Caki2 (cell line): ENCODE results near the gene GNA12. TPM values are rescaled to one million over a fixed set of nuclear protein-coding genes. Genes with fewer than 3 reads are reported as not detected.

Experiments used
- DNase-seq: peaks from one replicate; pipeline ENCODE4 v3.0.0-alpha.2; 2015; ENCODE audit warnings: low read depth
- in situ Hi-C: cut with HindIII; loops from 2 replicates; pipeline ENCODE4 v1.10.0; 2016; ENCODE audit warnings: low sequenced_read_pairs, low pct_unique_long_range_greater_than_20kb, mixed read lengths
- total RNA-seq: library from RNA; depleted of rRNA; stranded (reverse); fragments of >200 nt; shearing (Covaris generic); gene quantifications from 2 replicates; pipeline ENCODE4 v1.2.3, GENCODE V29; 2014; ENCODE audit warnings: low replicate concordance

GNA12 gene
- total RNA-seq, 1 experiment from 2014 or later: 62.7 TPM

DNA sequence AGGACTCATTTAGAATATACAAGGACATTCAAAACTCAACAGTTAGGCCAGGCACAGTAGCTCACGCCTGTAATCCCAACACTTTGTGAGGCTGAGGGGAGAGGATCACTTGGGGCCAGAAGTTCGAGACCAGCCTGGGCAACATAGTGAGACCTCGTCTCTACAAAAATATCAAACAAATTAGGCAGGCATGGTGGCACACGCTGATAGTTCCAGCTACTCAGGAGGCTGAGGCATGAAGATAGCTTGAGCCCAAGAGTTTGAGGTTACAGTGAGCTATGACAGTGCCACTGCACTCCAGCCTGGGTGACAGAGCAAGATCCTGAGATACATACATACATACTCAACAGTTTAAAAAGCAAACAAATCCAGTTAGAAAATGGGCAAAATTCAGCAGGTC lies 44.9 kb downstream of the GNA12 start:
- in situ Hi-C loops: no loop called here
- DNase-seq: no peak

DNA sequence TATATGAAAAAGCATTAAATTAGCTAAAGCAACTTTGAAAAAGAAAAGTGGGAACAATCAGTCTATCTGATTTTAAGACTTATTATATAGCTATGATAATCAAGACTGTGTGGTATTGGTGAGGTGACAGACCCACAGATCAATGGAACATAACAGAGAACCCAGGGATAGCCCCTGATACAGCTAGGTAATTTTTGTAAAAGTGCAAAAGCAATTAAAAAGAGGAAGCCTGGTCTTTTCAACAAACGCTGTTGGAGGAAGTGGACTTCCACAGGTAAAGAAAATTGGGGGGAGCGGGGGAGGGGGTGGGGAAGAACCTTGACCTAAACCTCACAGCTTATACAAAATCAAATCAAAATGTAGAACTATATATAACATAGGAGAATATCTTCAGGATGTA lies 45.4 kb downstream of the GNA12 start:
- in situ Hi-C loops: no loop called here

DNA sequence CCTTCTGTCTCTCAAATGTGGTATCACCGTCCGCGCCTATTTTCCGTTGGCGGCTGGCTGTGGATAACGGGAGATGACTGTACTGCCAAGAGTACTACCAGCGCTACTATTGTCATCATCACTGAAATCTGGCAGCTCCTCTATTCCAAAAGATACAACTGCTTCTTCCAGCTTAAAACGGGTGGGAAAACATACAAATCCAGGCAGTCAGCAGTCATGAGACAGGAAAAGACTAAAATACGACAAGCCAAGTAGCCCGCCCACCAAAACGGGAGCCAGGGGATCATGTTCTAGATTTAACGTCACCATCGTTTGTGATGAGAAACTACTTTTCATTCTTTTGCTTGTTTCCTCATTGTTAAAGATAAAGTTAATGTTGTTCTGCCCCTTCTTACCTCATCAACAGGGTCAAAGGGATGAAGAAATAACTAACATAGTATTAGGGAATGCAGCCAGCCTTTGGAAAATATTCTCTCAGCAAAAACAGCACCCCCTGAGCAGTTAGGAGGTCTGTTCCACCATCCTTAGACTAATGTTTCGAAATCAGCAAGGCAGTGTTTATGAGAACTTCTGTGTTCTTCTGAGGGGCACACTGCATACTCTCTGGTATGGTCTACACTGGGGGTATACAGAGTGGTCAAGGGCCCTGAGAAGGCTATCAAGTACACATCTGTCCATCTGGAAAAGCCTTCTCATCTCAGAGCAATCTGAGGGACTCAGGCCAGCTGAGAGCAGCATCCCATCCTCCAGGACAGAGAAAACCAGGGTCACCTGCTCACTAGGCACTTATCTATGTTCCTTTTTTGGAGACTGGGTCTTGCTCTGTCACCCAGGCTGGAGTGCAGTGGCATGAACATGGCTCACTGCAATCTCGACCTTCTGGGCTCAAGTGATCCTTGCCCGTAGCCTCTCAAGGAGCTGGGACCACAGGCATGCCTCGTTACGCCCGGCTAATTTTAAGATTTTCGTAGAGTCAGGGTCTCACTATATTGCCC lies 47.5 kb downstream of the GNA12 start:
- DNase-seq: no peak
- in situ Hi-C loops: no loop called here

More for the DNA sequence above, 45.4 kb downstream of the GNA12 start:
- no peak for DNase-seq

DNA sequence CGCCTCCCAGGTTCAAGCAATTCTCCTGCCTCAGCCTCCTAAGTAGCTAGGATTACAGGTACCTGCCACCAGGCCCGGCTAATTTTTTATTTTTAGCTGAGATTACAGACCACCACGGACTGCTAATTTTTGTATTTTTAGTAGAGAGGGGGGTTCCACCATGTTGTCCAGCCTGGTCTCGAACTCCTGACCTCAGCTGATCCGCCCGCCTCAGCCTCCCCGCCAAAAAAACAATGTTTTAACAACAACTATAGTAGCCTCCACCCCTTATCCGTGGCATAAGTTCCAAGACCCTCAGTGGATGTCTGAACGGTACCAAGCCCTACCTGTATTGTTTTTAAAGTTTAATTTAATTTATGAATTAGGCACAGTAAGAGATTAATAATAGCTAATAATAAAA lies 48.2 kb downstream of the GNA12 start:
- in situ Hi-C loops: no loop called here
- DNase-seq: no peak

DNA sequence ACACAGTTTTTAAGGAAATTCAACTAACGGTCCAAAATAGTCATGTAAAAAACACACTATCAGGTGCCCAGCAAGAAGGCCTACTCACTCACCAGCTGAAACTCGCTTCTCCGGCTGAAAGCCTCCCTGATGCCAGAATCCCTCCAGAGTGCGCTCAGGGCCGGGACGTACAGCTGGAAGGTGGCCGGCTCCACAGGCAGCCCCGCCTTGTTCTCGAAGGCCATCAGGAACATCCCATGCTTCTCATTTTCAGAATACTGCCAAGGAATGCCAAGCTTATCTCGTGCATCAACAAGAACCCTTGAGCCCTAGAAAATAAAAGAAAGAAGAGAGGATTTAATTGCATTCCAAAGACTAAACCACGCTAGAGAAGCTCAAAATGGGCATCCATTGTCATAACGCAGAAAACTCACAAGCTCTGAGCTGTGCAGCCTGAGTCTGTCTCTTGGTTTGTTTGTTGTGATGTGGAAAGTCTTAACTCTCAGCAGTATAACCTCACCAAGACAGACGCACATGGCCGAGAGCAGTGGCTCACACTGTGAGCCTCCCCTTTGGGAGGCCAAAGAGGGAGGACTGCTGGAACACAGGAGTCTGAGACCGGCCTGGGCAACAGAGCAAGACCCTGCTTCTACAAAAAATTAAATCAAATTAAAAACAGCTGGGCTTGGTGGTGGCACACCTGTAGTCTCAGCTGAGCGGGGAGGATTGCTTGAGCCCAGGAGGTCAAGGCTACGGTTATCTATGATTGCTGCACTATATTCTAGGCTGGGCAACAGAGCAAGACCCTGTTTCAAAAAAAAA lies 49.1 kb downstream of the GNA12 start:
- DNase-seq: no peak
- in situ Hi-C loops: no loop called here

DNA sequence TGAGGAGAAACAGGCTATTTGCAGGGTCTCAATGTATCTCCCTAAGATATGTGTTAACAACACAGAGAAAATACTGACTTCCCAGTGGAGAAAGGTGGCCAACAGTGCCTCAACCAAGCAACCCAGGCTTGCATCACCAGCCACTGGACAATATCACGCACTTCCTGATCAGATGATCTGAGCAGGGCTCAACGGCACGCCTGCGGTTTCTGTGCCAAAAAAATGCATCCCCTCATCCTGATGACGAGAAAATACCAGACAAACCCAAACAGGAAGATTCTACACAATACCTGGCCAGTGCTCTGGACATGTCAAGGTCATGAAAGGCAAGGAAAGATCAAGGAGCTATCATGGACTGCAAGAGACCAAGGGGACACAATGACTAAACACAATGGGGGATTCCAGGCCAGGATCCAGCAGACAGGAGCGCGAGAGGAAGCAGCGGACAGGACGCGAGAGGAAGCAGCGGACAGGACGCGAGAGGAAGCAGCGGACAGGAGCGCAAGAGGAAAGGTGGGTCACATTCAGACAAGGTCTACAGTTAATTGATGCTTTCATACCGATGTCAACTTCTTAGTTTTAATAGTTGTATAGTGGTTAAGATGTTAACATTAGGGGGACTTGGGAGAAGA lies 51.1 kb downstream of the GNA12 start:
- in situ Hi-C loops: no loop called here
- no peak for DNase-seq

DNA sequence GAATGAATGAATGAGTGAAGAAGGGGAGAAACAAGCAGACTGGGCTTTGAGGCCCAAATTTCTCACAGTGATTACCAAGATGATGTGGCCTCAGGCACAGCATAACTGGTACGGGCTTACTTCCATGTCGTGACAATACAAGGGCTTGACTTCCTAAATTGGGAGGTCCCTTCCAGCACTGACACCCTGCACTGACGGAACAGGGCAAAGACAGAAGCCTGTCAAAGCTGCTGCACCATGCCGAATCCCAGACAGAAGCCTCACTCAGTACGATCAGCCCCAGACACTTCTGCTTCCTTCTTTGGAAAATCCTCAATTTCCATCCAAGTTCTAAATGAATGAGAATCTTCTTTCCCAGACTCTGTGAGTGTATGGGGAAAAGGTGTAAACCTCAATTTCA lies 51.9 kb downstream of the GNA12 start:
- in situ Hi-C loops: no loop called here
- no peak for DNase-seq

DNA sequence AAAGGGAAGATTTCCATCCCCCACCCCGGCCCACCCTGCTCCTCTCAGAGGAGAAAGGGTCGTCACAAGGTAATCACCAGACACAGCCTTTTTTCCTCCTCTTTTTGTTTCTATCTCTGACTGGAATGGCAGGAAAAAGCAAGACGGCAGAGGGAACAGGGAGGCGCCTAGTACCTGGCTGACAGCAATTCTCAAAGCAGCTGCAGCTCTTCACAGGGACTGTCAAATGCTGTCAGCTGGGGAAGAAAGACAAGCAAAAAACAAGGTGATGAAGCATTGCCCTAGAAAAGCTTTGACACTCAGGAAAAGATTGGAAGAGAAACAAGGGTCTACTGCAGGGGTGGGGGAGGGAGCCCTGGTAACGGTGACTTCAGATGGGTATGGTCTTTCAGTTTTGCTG lies 52.7 kb downstream of the GNA12 start:
- DNase-seq: no peak
- in situ Hi-C loops: no loop called here

DNA sequence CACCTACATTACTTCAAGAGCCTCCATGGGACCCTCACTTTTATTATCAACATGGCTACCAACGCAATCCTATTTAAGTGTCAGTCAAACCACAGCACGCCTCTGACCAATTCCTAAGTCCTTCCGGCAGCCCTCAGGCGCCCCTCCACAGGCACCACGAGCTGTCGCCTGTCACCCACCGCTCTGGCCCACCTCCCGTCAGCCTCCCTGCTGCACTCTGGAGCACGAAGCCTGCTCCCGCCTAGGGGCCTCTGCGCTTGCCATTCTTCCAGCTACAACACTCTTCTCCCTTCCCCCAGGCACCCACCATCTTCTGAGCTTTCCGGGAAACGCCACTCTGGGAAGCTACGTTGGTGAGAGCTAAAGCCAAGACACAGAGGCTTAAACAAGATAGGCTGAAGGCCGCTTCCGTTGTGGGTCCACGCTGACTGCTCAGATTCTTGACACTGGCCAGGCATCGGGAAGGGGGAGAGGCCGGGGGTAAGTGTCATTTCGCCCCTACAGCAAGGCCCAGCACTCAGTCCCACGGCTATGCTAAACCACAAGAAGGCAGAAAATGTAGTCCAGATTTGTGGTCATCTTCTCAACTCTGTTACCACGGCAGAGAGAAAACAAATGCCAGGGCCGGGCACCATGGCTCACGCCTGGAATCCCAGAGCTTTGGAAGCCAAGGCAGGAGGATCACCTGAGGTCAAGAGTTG lies 56.7 kb downstream of the GNA12 start:
- peak; percentile 61 for DNase-seq
- in situ Hi-C loops: no loop called here

DNA sequence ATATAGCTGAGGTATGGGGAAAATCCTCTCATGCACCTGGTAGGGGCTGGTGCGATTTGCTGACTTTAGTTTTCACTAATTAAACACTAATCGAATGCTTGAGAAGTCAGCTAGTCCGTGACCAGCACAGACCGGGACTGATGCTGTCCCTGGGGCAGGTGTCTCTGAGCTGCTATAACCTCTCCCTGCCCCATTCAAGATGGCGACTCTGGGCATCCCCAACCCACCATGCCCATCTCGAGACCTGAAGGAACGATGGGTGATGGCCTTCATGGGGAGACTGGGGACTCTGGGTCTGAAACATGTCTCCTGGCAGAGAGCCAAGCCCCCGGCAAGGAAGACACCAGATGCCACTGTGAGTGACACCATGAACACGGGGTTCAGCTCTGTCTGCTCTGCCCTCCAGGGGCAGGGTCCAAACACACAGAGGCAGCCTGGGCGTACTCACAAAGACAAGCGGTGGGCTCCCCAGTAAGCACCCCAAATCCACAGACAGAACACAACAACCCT lies 57.4 kb downstream of the GNA12 start:
- in situ Hi-C loops: no loop called here
- DNase-seq: no peak

DNA sequence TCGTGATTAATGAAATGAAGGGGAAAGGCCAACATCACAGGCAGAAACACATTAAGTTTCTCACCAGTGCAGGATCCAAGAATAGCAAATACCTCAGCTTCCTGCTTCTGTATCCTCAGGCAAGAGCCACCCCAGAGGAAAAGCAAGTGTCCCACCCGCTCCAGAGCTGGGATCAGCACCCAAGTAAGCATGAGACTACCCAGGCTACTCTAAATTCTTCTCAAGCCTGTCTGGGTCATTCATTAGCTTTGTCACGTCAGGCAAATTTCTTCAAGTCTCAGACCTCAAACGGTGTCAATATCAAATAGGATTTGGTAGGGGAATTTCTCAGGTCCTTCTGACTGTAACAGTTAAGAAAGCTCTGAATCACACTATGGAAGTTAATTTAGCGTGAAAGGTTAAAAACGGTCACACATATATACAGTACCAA lies 59.0 kb downstream of the GNA12 start:
- in situ Hi-C loops: no loop called here
- DNase-seq: peak; percentile 99

DNA sequence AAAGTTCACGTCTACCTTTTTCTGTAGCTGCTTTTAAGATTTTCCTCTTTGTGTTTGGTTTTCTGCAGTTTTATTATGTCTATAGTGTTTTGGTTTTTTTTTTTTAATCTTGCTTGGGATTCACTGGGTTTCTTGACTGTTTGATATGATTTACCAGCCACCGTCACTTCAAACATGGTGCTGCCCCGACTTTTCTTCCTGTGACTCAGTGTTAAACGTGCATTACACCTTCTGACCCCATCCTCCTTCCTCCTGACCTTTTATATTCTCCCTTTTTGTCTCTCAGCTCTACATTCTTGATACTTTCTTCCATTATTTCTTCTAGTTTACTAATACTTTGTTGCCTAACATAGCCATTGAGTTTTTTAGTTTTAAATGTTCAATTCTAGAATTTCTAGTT lies 61.5 kb downstream of the GNA12 start:
- in situ Hi-C loops: no loop called here
- DNase-seq: no peak

DNA sequence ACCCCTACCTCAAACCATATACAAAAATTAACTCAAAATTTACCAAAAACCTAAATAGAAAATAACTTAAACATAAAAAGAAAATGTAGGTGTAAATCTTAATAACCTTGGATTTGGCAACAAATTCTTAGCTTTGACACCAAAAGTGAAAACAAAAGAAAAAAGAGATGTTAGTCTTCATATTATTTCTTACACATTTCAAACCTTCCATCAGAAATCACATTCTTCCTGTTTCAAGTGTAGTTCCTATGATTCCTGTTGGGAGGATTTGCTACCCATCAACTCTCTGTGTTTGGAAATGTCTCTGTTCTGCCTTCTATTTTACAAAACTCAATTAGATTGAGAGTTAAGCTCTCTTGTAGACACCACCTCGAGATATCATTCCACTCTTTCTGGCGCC lies 62.0 kb downstream of the GNA12 start:
- in situ Hi-C loops: no loop called here
- DNase-seq: no peak

DNA sequence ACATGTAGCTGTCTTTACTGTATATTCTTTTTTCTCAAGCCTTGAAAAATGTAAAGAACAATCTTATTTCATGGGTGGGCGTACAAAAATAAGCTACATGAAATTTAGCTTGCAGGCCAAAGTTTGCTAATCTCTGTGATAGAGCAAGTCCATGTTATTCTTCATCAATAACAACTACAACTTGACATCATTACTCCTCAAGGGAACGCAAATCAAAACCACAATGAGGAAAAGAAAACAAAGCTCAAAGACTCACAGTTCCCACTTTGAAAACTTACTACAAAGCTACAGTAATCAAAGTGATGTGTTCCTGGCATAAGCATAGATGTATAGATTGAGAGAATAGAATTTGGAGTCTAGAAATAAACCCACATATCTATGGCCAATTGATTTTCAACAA lies 62.5 kb downstream of the GNA12 start:
- in situ Hi-C loops: no loop called here
- DNase-seq: no peak

DNA sequence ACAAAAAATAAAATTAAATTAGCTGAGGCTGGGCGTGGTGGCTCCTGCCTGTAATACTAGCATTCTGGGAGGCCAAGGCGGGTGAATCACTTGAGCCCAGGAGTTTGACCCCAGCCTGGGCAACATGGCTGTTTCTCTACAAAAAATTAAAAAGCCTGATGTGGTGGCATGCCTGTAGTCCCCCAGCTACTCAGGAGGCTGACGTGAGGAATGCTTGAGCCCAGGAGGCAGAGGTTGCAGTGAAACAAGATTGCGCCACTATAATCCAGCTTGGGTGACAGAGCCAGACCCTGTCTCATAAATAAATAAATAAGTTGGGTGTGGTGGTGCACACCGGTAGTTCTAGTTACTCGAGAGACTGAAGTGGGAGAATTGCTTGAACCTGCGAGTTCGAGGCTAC lies 65.1 kb downstream of the GNA12 start:
- in situ Hi-C loops: no loop called here
- no peak for DNase-seq

DNA sequence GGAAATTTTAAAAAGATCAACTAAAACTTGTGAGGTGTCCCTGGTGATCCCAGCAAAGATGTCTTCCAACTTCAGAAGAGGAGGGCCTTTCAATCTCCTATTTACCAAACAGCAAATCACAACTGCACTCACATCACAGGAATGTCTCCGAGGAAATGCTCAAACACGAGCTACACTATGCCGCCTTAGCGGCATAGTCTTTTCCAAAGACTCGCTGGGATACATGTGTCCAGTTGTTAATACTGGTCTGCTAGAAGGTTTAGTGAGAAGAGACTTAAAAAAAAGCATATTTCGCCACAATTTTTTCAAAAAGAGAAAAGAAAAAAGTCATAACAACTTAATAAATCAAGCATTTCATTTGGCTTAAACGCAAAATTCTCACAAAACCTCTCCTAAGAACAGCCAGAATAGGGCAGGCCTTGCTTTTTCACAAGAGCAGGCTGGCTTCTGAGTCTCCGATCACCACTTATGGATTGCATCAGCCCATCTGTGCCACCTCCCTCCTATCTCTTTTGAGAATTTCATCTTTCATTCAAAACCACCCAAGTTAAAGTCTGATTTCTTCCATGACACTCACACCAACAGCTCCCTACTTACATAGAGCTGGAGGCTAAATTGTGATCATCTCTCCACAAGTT lies 66.1 kb downstream of the GNA12 start:
- DNase-seq: no peak
- in situ Hi-C loops: no loop called here

DNA sequence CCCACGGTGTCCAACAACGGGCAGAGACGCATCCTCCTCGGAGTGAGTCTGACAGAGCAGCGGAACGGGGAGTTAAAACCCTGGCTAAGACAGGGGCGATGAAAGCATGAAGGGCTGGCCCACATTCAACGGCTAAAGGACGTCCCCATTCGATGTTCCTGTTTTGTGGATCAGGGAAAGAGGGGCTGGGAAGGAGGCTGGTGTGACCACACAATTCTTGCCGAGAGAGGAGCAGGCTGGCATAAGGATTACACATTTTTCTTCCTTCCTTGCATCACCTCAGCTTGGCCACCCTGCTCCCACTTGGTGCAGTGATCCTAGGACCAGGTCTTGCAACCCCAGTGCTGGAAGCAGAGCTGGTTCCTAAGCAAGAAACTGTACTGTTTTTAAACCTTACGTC lies 67.7 kb downstream of the GNA12 start:
- no peak for DNase-seq
- in situ Hi-C loops: no loop called here

DNA sequence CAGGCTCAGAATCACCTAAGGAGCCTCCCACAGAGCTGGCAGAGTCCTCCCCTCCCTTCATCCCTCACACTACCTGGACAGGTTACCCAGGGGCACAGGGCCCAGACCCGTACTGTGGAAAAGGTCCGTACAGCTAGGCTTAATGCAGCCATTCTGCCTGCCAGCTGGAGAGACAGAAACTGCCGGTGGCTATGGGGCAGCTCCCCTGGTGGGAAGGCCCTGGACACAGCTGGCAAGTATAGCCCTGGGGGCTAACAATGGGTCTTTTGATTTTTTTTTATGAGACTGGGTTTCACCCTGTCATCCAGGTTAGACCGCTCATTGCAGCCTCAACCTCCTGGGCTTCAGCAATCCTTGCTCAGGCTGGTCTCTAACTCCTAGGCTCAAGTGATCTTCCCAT lies 68.3 kb downstream of the GNA12 start:
- in situ Hi-C loops: no loop called here
- no peak for DNase-seq
